GM19468 (cell line): ENCODE results near the gene FCHSD2.
A peak's percentile ranks its signal among the peaks of the same experiment; 100 is the strongest.

Experiments used
- ATAC-seq: cut with Tn5 transposase; IDR thresholded peaks from one replicate; pipeline ENCODE4 v1.9.1; 2021; ENCODE audit warnings: mild to moderate bottlenecking, moderate library complexity, moderate number of reproducible peaks; ENCODE audit not compliant: unreplicated experiment; ENCODE audit errors: extremely low read depth

Gene FCHSD2

DNA sequence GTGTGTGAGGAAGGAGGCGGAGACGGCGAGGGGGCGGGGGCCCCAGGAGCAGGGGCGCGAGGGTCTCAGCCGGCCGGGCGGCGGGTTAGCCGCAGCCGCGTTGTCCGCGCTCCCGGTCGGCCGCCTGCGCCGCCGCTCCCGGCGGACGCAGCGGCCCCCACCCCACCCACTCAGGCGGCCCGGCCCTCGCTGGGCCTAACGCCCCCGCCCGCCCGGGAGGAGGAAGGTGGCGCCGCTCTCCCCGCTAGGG, at the start of gene FCHSD2:
Gene FCHSD2, minus strand, starts transcription at position 191 of the 250 bp plus-strand sequence. CDS start 441 bp downstream, outside the sequence.
- ATAC-seq, result peak; percentile 4

DNA sequence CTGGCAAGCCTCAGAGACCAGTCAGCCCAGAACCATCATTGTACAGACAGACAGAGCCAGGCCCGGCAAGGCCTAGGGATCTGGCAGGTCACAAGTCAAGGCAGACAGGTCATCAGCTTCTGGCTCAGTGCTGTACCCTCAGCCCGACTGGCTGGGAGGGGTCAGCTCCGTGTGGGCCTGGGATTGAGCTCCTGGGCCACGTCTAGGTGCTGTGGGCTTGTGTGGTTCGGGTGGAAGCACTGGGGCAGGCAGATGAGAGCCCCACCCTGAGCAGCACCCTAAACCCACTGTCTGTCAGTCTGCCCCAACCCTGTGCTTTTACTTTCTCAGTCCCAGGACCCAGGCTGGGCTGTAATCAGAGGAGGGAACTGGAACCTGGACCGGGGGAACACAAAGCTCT, 49.0 kb upstream of the FCHSD2 start:
- no peak for ATAC-seq

DNA sequence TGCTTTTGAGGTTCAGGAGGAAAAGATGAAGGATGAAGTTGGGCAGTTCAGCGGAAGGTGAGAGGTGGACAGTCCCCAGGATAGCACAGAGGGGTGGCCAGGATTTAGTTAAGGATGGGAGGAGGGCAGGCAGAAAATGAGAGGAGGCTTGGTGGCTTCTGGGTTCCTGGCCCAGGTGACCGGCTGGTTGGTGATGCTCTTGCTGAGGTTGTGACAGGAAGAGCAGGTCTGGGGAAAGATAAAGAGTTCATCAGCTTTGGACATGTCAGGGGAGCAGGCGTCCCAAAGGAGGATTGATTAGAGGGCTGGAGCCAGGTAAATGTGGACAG, 48.4 kb upstream of the FCHSD2 start:
- ATAC-seq, result no peak

DNA sequence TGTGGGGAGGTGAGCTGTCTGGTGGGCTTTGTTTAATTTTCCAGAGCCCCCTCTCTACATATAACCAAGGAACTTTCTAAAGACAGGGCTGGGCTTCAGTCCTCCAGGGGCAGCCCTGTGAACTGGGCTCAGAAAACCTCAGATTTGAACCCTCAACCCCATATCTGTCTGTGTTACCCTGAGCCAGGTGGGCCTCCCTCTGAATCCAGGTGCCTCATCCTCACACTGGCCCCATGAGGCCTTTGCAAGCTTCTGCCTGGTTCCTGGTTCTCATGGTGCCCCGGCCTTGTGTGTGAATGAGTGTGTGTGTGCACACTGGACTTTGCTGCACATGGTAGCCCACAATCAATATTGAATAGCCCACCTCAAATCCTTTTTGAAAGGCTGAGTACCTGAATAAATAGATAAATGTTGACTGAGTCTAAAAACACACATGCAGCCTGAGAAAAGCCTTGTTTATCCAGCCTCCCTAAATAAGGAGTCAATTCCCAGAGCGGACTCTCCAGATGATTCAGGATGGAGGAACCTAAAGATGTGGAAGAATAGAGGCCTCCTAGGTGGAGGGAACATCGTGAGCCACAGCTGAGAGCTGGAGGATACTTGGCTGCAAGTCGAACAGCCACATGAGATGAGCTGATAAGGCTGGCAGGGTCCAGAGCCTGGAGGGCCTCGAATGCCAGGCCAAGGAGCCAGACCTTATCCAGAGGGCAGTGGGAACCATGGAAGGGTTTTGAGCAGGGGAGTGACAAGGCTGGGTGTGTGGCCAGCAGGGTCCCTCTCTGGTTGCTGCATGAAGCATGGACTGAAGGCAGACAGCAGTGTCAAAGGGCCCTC, 47.8 kb upstream of the FCHSD2 start:
- no peak for ATAC-seq

DNA sequence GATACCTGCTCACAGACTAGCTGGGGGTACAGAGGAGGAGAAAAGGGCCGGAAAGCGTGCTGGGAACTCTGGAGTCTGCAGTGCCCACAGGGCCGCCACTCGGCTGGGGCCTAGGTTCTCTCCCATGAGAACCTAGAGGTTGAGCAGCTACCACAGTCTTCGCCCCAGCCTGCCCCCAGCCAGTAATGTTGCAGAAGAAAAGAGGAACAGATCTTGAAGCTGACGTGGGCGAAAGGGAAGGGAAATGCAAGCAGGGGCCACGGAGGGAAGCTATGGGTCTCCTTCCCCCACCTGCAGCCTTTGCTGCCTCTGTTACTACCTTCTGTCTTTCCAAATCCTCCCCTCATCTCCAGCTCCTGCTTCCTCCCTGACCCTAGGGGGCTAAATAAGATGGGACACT, 47.2 kb upstream of the FCHSD2 start:
- ATAC-seq, result no peak

DNA sequence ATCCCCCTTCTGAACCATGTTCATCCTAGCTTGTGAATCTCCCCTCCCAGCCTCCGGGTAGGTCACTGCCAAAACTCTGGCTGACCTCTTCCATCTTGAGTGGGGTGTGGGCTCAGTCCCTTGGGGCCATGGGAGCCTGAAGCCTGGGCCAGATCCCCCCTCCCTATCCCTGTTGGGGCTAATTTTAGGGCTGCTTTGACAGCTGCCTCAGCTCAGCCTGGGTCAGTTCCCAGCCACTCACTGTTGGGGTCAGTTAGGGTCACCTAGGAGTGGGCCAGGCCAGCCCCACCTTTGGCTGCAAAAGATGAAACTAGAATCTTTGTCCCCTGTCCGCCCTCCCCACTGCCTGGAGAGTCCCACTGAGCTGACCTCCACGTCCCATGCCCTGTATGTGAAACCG, 46.2 kb upstream of the FCHSD2 start:
- ATAC-seq, result no peak

DNA sequence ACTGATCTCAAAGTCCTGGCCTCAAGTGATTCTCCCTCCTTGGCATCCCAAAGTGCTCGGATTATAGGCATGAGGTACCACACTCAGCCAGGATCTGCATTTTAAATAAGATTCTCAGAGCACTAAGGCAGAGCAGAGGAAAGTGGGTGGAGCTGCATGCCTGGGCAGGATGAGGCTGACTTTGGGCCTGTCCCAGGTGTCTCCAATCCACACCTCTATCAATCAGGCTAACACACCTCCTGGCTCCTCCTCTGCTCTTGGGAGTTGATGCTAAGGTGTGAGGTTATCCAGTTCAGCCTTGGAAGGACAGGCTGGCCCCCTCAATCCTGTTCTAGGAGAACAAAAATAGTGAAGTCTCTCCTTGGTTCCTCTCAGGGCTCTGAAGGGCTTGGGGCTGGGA, 45.7 kb upstream of the FCHSD2 start:
- ATAC-seq, result no peak

DNA sequence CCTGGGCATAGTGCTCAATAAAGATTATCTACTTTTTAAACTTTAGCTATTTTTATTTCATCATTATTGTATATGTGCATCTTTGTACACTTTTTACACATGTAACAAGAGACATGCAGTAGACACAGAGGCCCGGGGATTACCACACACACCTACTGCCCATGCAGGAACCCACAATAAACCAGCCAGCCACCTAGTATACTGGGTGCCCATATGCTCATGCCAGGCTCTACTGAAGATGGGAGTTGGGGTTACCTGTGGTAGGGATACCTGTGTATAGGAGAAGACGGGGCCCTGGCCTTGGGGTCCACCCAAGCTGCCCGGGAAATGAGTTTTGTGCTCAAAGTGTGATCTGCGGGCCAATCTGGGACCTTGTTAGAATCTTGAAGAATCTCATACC, 44.8 kb upstream of the FCHSD2 start:
- no peak for ATAC-seq

DNA sequence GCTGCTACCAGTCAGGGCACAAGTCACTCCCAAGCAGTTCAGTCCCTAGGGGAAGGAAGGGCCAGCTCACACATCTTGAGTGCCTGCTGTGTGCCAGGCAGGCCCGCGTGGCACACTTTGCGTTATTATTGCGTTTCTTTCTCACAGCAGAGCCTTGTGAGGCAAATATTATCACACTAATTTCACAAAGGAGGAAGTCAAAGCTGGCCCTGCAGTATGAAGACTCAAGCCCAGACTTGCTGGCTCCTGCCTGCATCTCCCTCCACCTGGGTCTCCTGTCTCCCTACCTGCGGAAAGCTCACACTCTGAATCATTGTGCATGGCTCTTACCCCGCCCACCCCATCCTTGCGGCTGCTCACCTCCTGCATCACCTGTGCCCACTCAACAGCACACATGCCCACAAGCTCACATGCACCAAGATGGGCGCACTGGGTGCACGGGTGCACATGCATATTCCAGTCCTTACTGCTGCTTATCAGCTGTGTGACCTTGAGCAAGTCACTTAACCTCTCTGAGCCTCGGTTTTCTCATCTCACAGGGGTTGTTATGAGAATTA, 44.3 kb upstream of the FCHSD2 start:
- ATAC-seq, result no peak

DNA sequence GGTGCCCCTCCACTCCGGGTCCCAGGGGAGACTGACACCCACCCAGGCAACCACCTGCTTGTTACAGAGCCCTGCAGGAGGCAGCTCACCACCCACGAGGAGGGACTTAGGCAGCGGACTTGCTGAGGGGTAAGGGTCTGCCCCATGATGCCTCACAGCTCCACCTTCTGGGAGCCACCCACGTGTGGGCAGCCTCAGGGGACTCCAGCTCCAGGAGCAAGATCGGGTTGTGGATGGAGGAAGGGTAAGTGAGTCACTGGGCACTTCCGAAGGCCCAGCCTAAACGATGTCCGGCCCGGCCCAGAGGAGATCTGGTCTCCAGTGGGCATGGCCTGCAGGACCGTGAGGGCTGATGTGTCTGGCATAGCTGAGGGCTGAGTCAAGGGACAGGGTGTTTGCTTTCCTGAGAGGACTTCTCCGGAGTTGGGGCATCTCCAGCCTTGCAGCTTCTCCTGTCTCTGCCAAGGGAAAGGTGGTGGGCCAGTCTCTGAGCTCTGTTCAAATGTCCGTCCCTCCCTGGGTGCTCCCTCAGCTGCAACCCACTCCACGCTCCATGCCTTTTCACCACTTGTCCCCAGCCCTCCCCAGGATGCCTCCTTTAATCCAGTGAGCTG, 43.7 kb upstream of the FCHSD2 start:
- no peak for ATAC-seq

DNA sequence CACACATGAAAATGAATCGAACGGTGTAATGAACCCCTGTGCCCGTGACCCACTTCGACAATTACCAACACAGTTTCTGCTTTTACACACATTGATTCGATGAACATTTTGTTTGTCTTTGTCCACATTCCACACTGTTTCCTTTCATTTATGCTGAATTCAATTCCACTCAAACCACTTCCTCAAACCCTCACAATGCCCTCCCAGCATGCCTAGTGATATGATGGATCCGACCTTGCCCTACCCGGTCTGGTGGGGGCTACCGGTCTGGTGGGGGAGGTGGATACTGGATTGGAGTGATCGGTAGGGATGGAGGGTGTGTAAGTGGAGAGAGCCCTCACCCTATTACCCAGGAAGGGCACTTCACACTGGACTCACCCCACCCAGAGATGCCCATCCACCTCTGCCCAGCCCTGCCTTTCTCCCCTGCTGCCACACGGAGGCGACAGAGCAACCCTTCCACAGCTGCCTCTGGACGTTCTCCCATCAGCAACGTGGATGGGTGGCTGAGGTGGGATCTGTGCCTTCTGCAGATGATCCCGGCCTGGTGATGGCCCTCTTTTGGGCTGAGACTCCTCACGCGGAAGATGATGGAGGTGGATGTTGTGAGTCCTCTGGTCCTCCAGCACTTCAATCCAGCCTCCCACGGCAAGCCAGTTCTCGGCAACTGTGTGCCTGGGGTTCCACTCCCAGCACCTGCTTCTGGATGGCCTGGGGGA, 43.0 kb upstream of the FCHSD2 start:
- ATAC-seq, result no peak

DNA sequence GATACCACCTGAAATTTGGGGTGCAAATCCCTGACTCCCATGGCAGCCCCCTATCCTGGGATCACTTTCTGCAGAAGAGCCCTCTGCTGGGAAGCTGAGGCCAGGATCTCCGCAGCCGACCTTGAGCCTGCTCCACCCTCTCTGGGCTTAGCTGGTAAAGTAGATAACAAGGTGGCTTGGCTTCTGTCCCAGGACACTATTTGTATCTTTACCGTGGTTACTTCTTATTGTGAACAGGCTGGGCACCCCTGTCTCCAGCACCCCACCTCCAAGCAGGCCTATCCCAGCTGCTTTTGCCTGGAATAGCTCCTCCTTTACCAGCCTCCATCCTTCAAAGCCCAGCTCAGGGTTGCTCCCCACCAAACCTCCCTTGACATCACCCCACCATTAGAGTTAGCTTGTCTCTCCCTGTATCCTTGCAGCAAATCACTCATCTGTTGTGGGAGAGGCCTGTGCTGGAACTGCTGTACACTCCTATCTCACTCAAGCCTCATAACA, 40.8 kb upstream of the FCHSD2 start:
- ATAC-seq, result no peak

DNA sequence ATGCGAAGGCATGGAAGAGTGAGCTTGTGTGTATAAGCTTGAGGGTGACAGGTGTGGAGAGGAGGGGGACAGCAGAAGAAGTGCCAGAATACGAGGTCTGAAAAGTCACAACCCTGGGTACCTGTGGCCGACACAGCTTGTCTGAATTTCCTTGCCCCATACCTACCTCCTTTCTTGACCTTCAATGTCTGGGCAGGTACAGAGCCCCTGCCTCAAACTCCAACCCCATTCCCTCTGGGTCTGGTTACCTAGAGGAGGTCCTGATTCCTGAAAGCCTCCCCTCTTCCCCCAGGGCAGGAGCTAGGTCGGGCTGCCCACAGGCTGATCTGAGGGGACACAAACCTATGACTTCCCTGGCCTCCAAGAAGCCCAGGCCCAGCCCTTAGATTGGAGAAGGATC, 36.6 kb upstream of the FCHSD2 start:
- ATAC-seq, result no peak

DNA sequence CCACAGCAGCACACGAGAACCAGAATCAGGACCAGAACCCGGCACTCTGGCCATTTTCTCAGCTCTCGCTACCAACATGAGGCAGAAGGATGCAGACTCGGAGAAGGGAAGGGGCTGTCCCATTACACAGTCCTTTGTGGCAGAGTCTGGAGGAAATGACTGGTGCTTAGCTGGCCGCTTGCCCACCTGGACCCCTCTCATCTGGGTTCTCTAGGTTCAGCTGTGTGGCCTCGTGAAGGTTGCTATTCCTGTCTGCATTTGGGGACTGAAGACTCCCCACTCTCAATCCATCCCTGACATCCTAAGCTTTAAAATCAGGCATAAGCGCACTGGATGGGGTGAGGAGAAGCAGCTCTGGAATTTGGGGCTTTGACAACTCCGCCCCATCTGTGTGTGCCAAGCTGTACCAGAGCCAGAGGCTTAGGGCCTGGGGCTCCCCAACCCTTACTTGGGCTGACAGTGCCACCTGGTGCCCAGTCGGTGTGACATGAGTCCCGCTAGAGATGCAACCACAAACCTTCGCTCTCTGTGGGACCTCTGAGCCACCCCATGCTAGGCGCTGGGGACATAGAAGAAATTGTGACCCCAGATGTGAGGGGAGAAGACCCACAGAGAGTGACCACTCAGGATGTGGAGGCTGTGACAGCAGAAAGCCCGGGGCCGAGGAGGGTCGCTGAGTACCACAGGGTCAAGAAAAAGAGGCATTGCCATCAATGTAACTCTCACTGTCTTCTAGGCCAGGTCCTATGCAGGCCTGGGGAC, 35.8 kb upstream of the FCHSD2 start:
- ATAC-seq, result no peak

DNA sequence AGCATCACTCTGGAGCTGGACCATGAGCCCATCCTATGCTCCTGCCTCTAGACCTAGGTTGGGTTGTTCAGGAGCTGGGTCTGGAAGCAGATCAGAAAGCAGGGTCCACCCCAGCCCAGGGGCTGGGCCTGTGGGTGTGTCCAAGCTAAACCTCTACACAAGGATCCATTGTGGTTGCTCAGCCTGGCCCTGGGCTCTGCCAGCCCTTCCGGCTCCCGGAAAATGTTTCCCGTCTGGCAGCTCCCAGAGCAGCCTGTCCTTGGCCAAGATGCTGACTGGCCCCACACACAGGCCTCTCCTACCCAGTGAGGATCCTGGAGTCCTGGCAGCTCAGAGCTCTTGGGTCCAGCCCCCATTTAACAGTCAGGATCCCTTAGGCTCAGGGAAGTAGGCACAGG, 35.3 kb upstream of the FCHSD2 start:
- ATAC-seq, result no peak

DNA sequence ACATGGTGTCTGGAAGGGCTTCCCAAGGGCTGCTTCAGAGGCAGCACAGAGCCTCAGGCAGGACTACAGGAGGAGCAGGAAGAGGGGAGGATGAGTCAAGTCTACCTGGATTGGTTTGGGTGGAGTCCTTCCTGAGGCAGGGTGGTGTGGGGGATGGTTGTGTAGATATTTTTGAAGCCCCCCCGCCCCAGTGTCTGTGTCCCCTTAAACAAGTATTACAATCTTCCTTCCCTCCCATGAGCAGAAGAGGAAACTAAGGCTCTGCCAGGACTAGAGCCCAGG, 34.7 kb upstream of the FCHSD2 start:
- no peak for ATAC-seq

DNA sequence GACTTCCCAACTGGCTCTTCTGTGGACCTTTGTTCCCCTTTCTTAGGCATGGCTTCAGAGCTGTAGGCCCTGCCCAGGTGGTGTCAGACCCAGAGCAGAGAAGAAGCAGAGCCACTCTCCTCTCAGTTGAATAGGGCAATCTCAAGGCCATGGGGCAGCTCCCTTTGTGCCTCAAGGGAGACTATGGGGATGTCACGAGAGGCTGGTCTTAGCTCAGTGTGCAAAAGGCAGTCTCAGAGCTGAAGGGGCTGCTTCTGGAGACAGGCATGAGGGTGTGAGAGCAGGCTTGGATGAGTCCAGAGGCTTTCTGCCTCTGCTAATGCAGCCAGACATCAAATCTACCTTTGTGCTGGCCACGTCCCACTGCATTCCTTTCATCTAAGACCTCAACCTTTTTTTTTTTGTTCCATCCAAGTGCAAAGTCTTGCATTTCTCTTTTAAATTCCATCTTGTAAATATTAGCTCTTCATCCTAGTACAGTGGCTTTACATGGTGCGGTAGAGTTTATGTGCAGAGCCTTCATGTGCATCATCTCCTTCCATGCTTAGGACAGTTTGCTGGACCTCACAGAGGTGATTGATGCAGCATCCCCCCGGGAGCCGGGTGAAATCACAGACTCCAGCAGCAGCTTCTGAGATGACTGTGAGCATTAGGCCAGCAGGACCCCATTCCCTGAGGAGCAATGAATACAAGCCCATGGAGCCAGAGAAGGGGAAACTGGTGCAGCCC, 34.2 kb upstream of the FCHSD2 start:
- no peak for ATAC-seq

DNA sequence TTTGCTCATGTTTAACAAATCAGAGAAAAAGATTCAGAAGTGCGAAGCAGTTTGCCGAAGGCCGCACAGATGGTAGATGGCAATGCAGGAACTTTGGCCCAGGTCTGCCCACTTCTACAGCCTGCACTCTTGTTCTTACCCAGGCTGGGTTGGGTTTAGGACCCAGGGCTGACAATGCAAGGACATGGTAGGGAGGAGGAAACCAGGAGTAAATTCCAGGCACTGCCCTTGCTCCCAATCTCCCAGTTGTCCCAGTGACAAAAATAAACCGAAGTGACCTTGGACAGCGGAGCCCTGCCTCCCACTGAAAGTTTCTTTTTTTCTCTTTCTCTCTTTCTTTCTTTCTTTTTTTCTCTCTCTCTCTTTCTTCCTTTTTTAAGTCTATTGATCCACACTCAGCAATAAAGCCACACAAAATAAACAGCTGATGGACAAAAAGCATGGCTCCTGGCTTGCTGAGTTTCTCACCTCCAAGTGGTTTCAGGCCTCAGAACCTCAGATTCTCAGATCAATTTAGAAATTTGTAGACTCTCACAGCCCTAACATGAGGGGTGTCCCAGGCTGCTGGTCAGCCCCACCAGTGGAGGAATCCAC, 33.5 kb upstream of the FCHSD2 start:
- ATAC-seq, result no peak

DNA sequence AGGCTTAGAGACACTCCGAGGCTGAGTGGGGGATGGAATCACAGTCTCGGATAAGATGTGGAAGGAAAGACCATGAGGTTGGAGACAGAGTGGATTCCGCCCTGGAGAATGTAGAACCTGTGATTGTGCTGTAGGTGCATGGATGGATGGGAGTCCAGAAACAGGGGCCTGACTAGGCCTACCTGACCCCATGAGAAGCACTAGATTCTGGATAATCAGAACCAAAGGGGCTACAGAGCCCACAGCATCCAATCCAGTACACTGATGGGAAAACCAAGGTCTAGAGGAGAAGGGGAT, 32.3 kb upstream of the FCHSD2 start:
- no peak for ATAC-seq
